Smooth muscle cell (in vitro differentiated cells): ENCODE data around the gene TRAPPC10. TPM values are rescaled to one million over a fixed set of nuclear protein-coding genes. Genes with fewer than 3 reads are reported as not detected.

Experiments
- DNase-seq: peaks from one replicate; lab custom pipeline; 2025; ENCODE audit not compliant: unreplicated experiment; lab: John Stamatoyannopoulos, UW
- H2AFZ ChIP-seq: fragments of 200-600 bp; sonication (generic); 2 replicates; pipeline ENCODE4 v1.6.0; 2016; ENCODE audit warnings: antibody characterized with exemption, low read depth, mild to moderate bottlenecking
- H3F3A ChIP-seq: fragments of 200-600 bp; sonication (generic); 2 replicates; pipeline ENCODE4 v1.6.0; 2017; ENCODE audit warnings: antibody characterized with exemption, low read depth
- H3K27ac ChIP-seq: fragments of 200-600 bp; sonication (generic); 2 replicates; pipeline ENCODE4 v1.5.1; 2016; ENCODE audit warnings: low read depth, mild to moderate bottlenecking
- H3K27me3 ChIP-seq: fragments of 200-600 bp; sonication (generic); 2 replicates; pipeline ENCODE4 v1.6.1; 2016; ENCODE audit warnings: low read depth, mild to moderate bottlenecking
- H3K36me3 ChIP-seq: fragments of 200-600 bp; sonication (generic); 2 replicates; pipeline ENCODE4 v1.5.1; 2016; ENCODE audit warnings: low read depth
- H3K4me1 ChIP-seq: fragments of 200-600 bp; sonication (generic); 2 replicates; pipeline ENCODE4 v1.5.1; 2016; ENCODE audit warnings: low read depth
- H3K4me2 ChIP-seq: fragments of 200-600 bp; sonication (generic); 2 replicates; pipeline ENCODE4 v1.6.0; 2016; ENCODE audit warnings: mild to moderate bottlenecking
- H3K4me3 ChIP-seq: fragments of 200-600 bp; sonication (generic); 2 replicates; pipeline ENCODE4 v1.5.1; 2016; ENCODE audit warnings: mild to moderate bottlenecking
- H3K79me2 ChIP-seq: fragments of 200-600 bp; sonication (generic); 2 replicates; pipeline ENCODE4 v1.6.0; 2016; ENCODE audit warnings: low read depth, mild to moderate bottlenecking
- H3K9ac ChIP-seq: fragments of 200-600 bp; sonication (generic); 2 replicates; pipeline ENCODE4 v1.6.0; 2016; ENCODE audit warnings: low read depth
- H3K9me3 ChIP-seq: fragments of 200-600 bp; sonication (generic); replicated peaks from 2 replicates; pipeline ENCODE4 v1.5.1; 2016; ENCODE audit warnings: low read depth
- H4K20me1 ChIP-seq: fragments of 200-600 bp; sonication (generic); 2 replicates; pipeline ENCODE4 v1.6.0; 2016; ENCODE audit warnings: low read depth
- WGBS: methylation state at CpG from one replicate; pipeline ENCODE4 v1.1.7; 2016; ENCODE audit warnings: low lambda C conversion rate; 5-methylcytosine and 5-hydroxymethylcytosine counted together
- polyA plus RNA-seq: library from polyadenylated mRNA; unstranded; fragments of >200 nt; fragmentation: Nextera tagmentation; extraction: Ambion mirVana; gene quantifications from 2 replicates; pipeline ENCODE4 v1.2.1, GENCODE V29; 2016
- total RNA-seq: library from RNA; depleted of rRNA; stranded (reverse); fragments of >200 nt; gene quantifications from 2 replicates; pipeline ENCODE4 v1.2.3, GENCODE V29; 2014
- TF ChIP-seq, protein P1 (sequence below): fragments of 200-600 bp; sonication (generic); IDR thresholded peaks from 2 replicates; pipeline ENCODE4 v1.5.1; 2017; ENCODE audit warnings: borderline replicate concordance, mild to moderate bottlenecking, antibody characterized with exemption; ENCODE audit not compliant: insufficient read depth, poor library complexity, severe bottlenecking

The TRAPPC10 gene
- total and polyA plus RNA-seq, 2 experiments from 2014 or later: 7.9 to 16.9 TPM

DNA sequence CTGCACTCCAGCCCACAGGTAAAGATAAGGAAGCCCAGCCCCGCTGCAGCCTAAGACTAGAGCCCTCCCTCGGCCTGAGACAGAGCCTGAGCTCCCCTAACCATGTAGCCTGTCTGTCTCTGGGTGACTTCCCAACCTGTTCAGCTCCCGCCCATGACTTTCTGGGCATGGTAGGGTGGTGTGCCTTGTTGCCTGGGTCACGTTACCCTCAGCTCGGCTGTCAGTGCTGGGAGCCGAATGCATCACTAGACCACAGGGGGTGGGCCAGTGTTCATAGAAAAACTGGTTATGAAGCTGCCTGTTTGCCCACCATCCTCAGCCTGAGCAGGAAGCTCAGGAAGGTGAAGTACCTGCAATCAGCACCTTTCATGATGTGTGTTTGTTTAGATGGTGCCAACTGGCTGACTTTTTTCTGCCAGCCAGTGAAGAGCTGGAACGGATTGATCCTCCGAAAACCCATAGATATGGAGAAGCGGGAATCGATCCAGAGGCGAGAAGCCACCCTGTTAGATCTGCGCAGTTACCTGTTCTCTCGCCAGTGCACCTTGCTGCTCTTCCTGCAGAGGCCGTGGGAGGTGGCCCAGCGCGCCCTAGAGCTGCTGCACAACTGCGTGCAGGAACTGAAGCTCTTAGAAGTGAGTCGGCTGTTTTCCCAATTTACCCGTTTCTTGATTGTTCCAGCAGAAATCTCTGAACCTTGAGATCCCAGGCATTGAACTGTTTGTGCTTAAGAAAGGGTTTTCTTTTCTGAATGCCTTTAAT lies 51.2 kb downstream of the TRAPPC10 start:
- DNase-seq: no peak
- H3K79me2 ChIP-seq: peaks cover 15% of the 10 kb centered on the region

GRCh38 chr21:44064852-44065403 lies 52.8 kb downstream of the TRAPPC10 start:
- no peak overlapping the region for H3K27ac ChIP-seq
- no peaks in the 10 kb centered on the region for H3K4me1 ChIP-seq
- no peak overlapping the region for H2AFZ ChIP-seq
- no peak for DNase-seq
- no peaks in the 10 kb centered on the region for H3K36me3 ChIP-seq
- H4K20me1 ChIP-seq: peaks cover 41% of the 10 kb centered on the region
- H3F3A ChIP-seq: no peaks in the 10 kb centered on the region
- no peak overlapping the region for H3K4me3 ChIP-seq
- H3K27me3 ChIP-seq: no peaks in the 10 kb centered on the region
- no peaks in the 10 kb centered on the region for H3K9me3 ChIP-seq
- peaks cover 16% of the 10 kb centered on the region for H3K79me2 ChIP-seq
- no peak overlapping the region for H3K9ac ChIP-seq
- no peak overlapping the region for H3K4me2 ChIP-seq
- TF ChIP-seq, protein P1, sequence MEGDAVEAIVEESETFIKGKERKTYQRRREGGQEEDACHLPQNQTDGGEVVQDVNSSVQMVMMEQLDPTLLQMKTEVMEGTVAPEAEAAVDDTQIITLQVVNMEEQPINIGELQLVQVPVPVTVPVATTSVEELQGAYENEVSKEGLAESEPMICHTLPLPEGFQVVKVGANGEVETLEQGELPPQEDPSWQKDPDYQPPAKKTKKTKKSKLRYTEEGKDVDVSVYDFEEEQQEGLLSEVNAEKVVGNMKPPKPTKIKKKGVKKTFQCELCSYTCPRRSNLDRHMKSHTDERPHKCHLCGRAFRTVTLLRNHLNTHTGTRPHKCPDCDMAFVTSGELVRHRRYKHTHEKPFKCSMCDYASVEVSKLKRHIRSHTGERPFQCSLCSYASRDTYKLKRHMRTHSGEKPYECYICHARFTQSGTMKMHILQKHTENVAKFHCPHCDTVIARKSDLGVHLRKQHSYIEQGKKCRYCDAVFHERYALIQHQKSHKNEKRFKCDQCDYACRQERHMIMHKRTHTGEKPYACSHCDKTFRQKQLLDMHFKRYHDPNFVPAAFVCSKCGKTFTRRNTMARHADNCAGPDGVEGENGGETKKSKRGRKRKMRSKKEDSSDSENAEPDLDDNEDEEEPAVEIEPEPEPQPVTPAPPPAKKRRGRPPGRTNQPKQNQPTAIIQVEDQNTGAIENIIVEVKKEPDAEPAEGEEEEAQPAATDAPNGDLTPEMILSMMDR: no peak
- WGBS: 97% methylated on average over 13 of the region's 13 CpGs

More for the DNA sequence above, 51.2 kb downstream of the TRAPPC10 start:
- TF ChIP-seq, protein P1: no peak
- no peaks in the 10 kb centered on the region for H3F3A ChIP-seq
- H3K4me3 ChIP-seq: no peak overlapping the region
- H3K27me3 ChIP-seq: no peaks in the 10 kb centered on the region
- H3K4me2 ChIP-seq: no peak overlapping the region
- H3K27ac ChIP-seq: no peak overlapping the region
- H3K36me3 ChIP-seq: no peaks in the 10 kb centered on the region
- H2AFZ ChIP-seq: no peak overlapping the region
- H3K4me1 ChIP-seq: no peaks in the 10 kb centered on the region
- 97% methylated on average over 19 of the region's 19 CpGs for WGBS
- peaks cover 35% of the 10 kb centered on the region for H4K20me1 ChIP-seq
- no peak overlapping the region for H3K9ac ChIP-seq
- H3K9me3 ChIP-seq: no peaks in the 10 kb centered on the region

DNA sequence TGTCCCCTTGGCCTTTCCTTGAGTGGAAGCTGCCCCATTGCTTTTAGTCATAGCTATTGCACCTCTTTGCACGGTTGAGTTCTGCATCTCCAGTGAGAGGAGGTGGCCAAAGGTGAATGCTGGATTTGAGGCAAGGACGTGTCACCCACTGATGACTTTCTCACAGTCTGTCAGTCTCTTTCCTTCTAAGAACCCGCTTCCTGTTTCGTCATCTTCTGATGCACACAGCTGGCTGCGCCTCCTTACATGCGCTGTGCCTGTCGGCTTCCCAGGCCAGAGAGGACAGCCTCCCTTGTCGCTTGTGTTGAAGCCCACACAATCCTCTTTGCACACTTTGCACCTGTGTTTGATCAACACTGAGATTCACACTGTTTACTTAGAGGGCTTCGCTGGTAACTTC lies 53.3 kb downstream of the TRAPPC10 start:
- Histone ChIP-seq H3F3A (no peaks in the 10 kb centered on the region), H3K9me3 (no peaks in the 10 kb centered on the region), H3K4me2 (no peak overlapping the region), H3K27me3 (no peaks in the 10 kb centered on the region), H2AFZ (no peak overlapping the region), H3K4me1 (no peaks in the 10 kb centered on the region), H3K79me2 (peaks cover 16% of the 10 kb centered on the region), H3K9ac (no peak overlapping the region), H4K20me1 (peaks cover 46% of the 10 kb centered on the region), H3K27ac (no peak overlapping the region), H3K36me3 (no peaks in the 10 kb centered on the region), H3K4me3 (no peak overlapping the region)
- 90% methylated on average over 9 of the region's 9 CpGs for WGBS
- no peak for DNase-seq
- TF ChIP-seq, protein P1: no peak
